WERI-Rb-1 (cell line): ENCODE data around the gene ARID1B.

Source experiments
- DNase-seq: peaks from one replicate; pipeline ENCODE4 v3.0.0-alpha.2; 2020
- H3K27ac ChIP-seq: fragments of 250-450 bp; sonication (Bioruptor Pico); 2 replicates; pipeline ENCODE4 v1.5.1; 2020; ENCODE audit warnings: mild to moderate bottlenecking, moderate library complexity
- H3K27me3 ChIP-seq: fragments of 250-450 bp; sonication (Bioruptor Pico); 2 replicates; pipeline ENCODE4 v1.5.1; 2021; ENCODE audit warnings: mild to moderate bottlenecking, low read depth, moderate library complexity; ENCODE audit not compliant: insufficient read depth, severe bottlenecking
- H3K36me3 ChIP-seq: fragments of 250-450 bp; sonication (Bioruptor Pico); 2 replicates; pipeline ENCODE4 v1.5.1; 2020; ENCODE audit warnings: mild to moderate bottlenecking, moderate library complexity
- H3K4me3 ChIP-seq: 2 replicates; pipeline ENCODE4 v1.5.1; 2011; ENCODE audit warnings: low read depth, mild to moderate bottlenecking, control low read depth, low read length
- H3K9me3 ChIP-seq: fragments of 250-450 bp; sonication (Bioruptor Pico); 2 replicates; pipeline ENCODE4 v1.5.1; 2021; ENCODE audit warnings: mild to moderate bottlenecking, moderate library complexity; ENCODE audit not compliant: severe bottlenecking
- TF ChIP-seq, protein P1 (sequence below): IDR thresholded peaks from 2 replicates; pipeline ENCODE4 v1.5.1; 2011; ENCODE audit warnings: low read depth, mild to moderate bottlenecking, control low read depth, inconsistent platforms, low read length

Gene ARID1B

DNA sequence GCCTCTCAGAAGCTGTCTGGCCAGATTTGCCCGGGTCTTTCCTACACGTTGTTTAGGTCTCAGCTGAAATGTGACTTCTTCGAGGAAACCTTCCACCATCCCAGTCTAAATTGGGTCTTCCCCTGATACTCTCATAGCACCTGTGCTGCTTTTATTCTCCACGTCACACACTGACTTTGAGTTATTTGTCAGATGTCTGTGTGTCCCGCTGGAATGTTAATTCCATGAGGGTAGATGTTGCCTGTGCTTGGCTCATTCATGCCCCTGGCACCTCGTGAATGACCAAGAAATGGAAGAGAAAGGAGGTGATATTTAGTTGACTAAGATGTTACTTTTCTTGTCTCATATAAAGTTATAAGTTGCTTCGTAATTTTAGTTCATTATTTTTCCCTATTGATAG is 348.4 kb downstream of the ARID1B start:
- no peak overlapping the region for H3K4me3 ChIP-seq
- peaks cover 1% of the 10 kb centered on the region; the same call in 1 of the 2 replicates for H3K36me3 ChIP-seq

DNA sequence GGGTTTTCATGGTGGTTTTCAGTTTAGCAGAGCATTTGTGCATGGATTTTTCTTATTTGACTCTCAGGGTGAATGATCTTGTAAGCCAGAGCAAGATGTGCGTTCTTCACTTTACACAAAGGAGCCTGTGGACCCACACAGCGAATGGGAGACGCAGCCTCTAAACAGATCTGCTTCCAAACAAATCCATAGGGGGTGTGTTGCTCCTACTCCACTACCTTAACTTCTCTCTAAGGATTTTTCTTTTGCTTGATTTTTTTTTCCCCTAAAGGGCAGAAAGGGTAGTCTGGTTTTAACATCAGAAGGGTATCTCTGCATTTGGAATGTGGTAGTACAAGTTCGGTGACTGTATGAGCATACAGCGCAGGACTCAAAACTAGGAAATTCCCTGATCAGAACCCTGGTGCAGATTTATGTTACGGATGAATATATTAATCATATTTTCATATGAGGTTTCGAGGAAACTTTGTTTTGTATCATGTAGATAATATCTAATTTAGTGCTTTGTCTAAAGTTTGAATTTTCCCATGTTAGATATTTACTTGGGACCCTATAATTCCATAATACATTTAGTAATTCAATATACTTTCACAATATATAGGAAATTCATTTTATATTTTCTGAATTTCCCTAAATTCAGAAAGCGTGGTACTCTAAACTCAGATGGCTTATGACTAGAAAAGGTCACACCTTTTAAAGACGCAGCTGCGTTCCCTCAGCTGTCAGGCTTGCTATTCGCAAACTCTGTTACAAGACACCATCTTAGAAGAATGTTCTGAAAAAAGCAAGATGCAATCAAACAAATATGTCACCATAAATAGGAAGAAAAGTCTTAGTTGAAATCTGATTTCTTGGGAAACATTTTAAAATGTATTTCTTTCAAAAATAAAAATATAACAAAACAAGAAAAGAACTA is 349.3 kb downstream of the ARID1B start:
- Histone ChIP-seq H3K27me3 (no peaks in the 10 kb centered on the region), H3K4me3 (no peak overlapping the region), H3K27ac (no peak overlapping the region), H3K36me3 (0 out of 2 replicates have a peak, but pooled peaks cover 4% of the 10 kb centered on the region), H3K9me3 (no peaks in the 10 kb centered on the region)
- TF ChIP-seq, protein P1, sequence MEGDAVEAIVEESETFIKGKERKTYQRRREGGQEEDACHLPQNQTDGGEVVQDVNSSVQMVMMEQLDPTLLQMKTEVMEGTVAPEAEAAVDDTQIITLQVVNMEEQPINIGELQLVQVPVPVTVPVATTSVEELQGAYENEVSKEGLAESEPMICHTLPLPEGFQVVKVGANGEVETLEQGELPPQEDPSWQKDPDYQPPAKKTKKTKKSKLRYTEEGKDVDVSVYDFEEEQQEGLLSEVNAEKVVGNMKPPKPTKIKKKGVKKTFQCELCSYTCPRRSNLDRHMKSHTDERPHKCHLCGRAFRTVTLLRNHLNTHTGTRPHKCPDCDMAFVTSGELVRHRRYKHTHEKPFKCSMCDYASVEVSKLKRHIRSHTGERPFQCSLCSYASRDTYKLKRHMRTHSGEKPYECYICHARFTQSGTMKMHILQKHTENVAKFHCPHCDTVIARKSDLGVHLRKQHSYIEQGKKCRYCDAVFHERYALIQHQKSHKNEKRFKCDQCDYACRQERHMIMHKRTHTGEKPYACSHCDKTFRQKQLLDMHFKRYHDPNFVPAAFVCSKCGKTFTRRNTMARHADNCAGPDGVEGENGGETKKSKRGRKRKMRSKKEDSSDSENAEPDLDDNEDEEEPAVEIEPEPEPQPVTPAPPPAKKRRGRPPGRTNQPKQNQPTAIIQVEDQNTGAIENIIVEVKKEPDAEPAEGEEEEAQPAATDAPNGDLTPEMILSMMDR, result no peak
- no peak for DNase-seq

More for the DNA sequence above, 348.4 kb downstream of the ARID1B start:
- no peaks in the 10 kb centered on the region for H3K27me3 ChIP-seq
- TF ChIP-seq, protein P1, result no peak
- H3K27ac ChIP-seq, result no peak overlapping the region
- no peaks in the 10 kb centered on the region for H3K9me3 ChIP-seq
- no peak for DNase-seq

DNA sequence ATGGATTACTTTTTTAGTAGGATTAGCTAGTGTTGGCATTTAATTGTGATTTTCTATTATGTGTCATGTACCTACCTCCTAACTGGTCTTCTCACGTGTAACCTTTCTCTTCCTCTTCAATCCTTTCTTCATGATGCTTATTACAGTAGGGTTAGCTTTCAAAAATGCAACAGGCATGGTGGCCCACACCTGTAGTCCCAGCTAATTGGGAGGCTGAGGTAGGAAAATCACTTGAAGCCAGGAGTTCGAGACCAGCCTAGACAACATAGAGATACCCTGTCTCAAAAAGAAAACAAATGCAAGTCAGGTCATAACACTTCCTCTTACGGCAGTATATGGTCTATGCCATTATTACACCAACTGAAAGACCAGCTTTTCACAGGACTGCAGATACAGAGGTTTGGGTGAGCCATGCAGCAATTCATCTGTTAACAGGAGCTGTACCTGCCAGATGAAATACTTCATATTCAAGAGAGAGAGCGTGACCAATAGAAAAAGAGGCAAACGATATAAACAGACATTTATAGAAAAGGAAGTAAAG is 351.1 kb downstream of the ARID1B start:
- no peak for DNase-seq
- H3K9me3 ChIP-seq, result no peaks in the 10 kb centered on the region
- no peaks in the 10 kb centered on the region for H3K27me3 ChIP-seq
- H3K36me3 ChIP-seq, result peaks cover 11% of the 10 kb centered on the region
- TF ChIP-seq, protein P1, result no peak
- H3K27ac ChIP-seq, result no peak overlapping the region
- no peak overlapping the region for H3K4me3 ChIP-seq

DNA sequence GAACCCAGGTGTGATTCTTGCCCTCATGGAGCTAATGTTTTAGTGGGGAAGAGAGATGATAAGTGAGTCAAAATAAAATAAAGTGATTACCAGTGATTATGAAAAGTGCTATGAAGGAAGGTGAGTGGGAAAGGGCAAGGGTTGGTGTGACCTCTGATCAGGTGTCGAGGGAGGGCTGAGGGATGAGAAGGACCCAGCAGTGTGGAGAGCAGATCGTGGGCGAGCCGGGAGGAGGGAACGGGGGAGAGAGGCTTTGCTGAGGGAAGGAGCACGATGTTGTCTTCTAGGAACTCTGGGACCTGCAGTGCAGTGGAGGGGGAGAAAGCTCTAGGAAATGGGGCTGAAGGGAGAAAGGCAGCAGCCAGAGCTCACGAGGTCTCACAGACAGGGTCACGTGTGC is 354.1 kb downstream of the ARID1B start:
- Histone ChIP-seq H3K9me3 (no peaks in the 10 kb centered on the region), H3K4me3 (no peak overlapping the region), H3K27ac (peak overlapping the region; percentile 55), H3K36me3 (peaks cover 38% of the 10 kb centered on the region), H3K27me3 (no peaks in the 10 kb centered on the region)
- TF ChIP-seq, protein P1, result no peak
- DNase-seq, result no peak

DNA sequence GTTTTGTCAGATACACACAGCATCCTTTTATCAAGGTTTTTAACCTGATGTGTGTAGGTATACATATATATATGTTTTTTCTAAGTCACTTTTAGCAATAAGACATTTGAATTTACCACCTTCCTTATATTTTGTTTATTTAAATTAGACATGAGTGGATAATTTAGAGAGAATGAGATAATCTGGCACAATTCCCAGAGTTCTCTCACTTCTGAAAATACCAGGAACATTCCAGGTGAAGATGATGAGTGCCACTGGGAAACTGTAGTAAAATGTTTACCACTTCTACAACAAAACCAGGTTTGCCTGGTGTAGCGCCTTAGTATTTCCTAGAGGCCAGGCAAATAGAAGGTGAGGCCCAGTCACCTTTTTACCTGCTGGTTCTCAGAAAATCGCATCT is 356.7 kb downstream of the ARID1B start:
- Histone ChIP-seq H3K27ac (no peak overlapping the region), H3K36me3 (peaks cover 43% of the 10 kb centered on the region), H3K4me3 (no peak overlapping the region), H3K9me3 (no peaks in the 10 kb centered on the region), H3K27me3 (no peaks in the 10 kb centered on the region)
- no peak for DNase-seq
- TF ChIP-seq, protein P1, result no peak
